SK-N-SH (cell line): ENCODE measurements around the gene OCA2. TPM values are rescaled to one million over a fixed set of nuclear protein-coding genes. Genes with fewer than 3 reads are reported as not detected.

Experiments used
- CTCF ChIA-PET: fragments of 300-600, 350-600 bp; formaldehyde crosslinking; extraction: SDS; loops from one replicate; lab custom pipeline; 2021; lab: Yijun Ruan, JAX
- POLR2A ChIA-PET: fragments of 350-600 bp; sonication (Branson Sonifier 250); formaldehyde crosslinking; extraction: SDS; loops from one replicate; lab custom pipeline; 2020; ENCODE audit warnings: antibody characterized with exemption, inconsistent platforms; lab: Yijun Ruan, JAX
- DNase-seq: peaks from one replicate; pipeline ENCODE4 v3.0.0; 2012
- H2AFZ ChIP-seq: fragments of 200-600 bp; sonication (generic); 2 replicates; pipeline ENCODE4 v1.8.1; 2016; ENCODE audit warnings: antibody characterized with exemption, mild to moderate bottlenecking, low read depth
- H3F3A ChIP-seq: fragments of 200-600 bp; sonication (generic); replicated peaks from 2 replicates; pipeline ENCODE3; 2016; ENCODE audit warnings: antibody characterized with exemption, mild to moderate bottlenecking; ENCODE audit not compliant: insufficient read depth
- H3K27ac ChIP-seq, 2 experiments: fragments of 200-500 bp in 1 of 2; fragments of 200-600 bp in 1 of 2; sonication (Bioruptor generic) in 1 of 2; sonication (generic), shearing (Covaris generic) in 1 of 2; 2 replicates each; pipeline versions ENCODE4 v1.5.1 to v1.6.1; 2014 to 2016; ENCODE audit warnings: low read depth in 2 of 2, inconsistent platforms in 1 of 2, low read length in 1 of 2, mild to moderate bottlenecking in 1 of 2, mixed read lengths in 1 of 2
- H3K27me3 ChIP-seq: fragments of 200-600 bp; sonication (generic), shearing (Covaris generic); 2 replicates; pipeline ENCODE4 v1.6.1; 2016; ENCODE audit warnings: mixed run types; ENCODE audit not compliant: insufficient read depth
- H3K36me3 ChIP-seq, 2 experiments: fragments of 200-500 bp in 1 of 2; fragments of 200-600 bp in 1 of 2; sonication (Bioruptor generic) in 1 of 2; sonication (generic) in 1 of 2; replicated peaks in 1 of 2; 2 replicates each; pipeline versions ENCODE3 to v1.5.1; 2014 to 2016; ENCODE audit warnings: low read length in 1 of 2, mild to moderate bottlenecking in 1 of 2; ENCODE audit not compliant: insufficient read depth in 2 of 2, control insufficient read depth in 1 of 2
- H3K4me1 ChIP-seq, 2 experiments: fragments of 200-500 bp in 1 of 2; fragments of 200-600 bp in 1 of 2; sonication (Bioruptor generic) in 1 of 2; sonication (generic), shearing (Covaris generic) in 1 of 2; 2 replicates each; pipeline versions ENCODE4 v1.5.1 to v1.6.1; 2014 to 2016; ENCODE audit warnings: low read depth in 1 of 2, low read length in 1 of 2, mixed run types in 1 of 2; ENCODE audit not compliant: insufficient read depth in 2 of 2, control insufficient read depth in 1 of 2
- H3K4me2 ChIP-seq: fragments of 200-600 bp; sonication (generic), shearing (Covaris generic); 2 replicates; pipeline ENCODE4 v1.6.1; 2017; ENCODE audit warnings: mixed run types
- H3K4me3 ChIP-seq, 2 experiments: fragments of 200-500 bp in 1 of 2; fragments of 200-600 bp in 1 of 2; sonication (Bioruptor generic) in 1 of 2; sonication (generic), shearing (Covaris generic) in 1 of 2; 2 replicates each; pipeline versions ENCODE4 v1.5.1 to v1.8.1; 2014 to 2016; ENCODE audit warnings: low read depth in 2 of 2, inconsistent platforms in 1 of 2, low read length in 1 of 2, mild to moderate bottlenecking in 1 of 2, mixed read lengths in 1 of 2, moderate library complexity in 1 of 2
- H3K79me2 ChIP-seq: fragments of 200-600 bp; sonication (generic); 2 replicates; pipeline ENCODE4 v1.8.1; 2017; ENCODE audit warnings: mild to moderate bottlenecking; ENCODE audit not compliant: insufficient read depth
- H3K9ac ChIP-seq: fragments of 200-600 bp; sonication (generic); 2 replicates; pipeline ENCODE4 v1.6.1; 2017; ENCODE audit warnings: mixed run types
- H3K9me2 ChIP-seq: fragments of 200-600 bp; sonication (generic); 2 replicates; pipeline ENCODE4 v1.6.1; 2017; ENCODE audit warnings: mixed run types
- H3K9me3 ChIP-seq: fragments of 200-600 bp; sonication (generic); 2 replicates; pipeline ENCODE4 v1.6.1; 2017; ENCODE audit warnings: mixed run types, mild to moderate bottlenecking, moderate library complexity
- H4K20me1 ChIP-seq: fragments of 200-600 bp; sonication (generic); 2 replicates; pipeline ENCODE4 v1.6.1; 2017; ENCODE audit warnings: mild to moderate bottlenecking, mixed run types; ENCODE audit not compliant: insufficient read depth
- ELF1 ChIP-seq: IDR thresholded peaks from 2 replicates; pipeline ENCODE4 v1.4.0; 2012
- FOSL2 ChIP-seq: IDR thresholded peaks from 2 replicates; pipeline ENCODE4 v1.4.0; 2012; ENCODE audit warnings: low read depth, mild to moderate bottlenecking, moderate library complexity, borderline replicate concordance
- FOXJ3 ChIP-seq: sonication (generic); formaldehyde crosslinking; IDR thresholded peaks from 2 replicates; pipeline ENCODE4 v1.5.1; 2020; ENCODE audit warnings: mild to moderate bottlenecking, missing genetic modification reagents
- GATA2 ChIP-seq: sonication (generic); formaldehyde crosslinking; IDR thresholded peaks from 2 replicates; pipeline ENCODE4 v1.5.0; 2020; ENCODE audit warnings: mild to moderate bottlenecking, missing genetic modification reagents
- NFIC ChIP-seq: IDR thresholded peaks from 2 replicates; pipeline ENCODE4 v1.4.0; 2012; ENCODE audit warnings: borderline replicate concordance
- RAD21 ChIP-seq: IDR thresholded peaks from 2 replicates; pipeline ENCODE4 v1.6.1; 2012; ENCODE audit warnings: mild to moderate bottlenecking, low read length
- TCF12 ChIP-seq: IDR thresholded peaks from 2 replicates; pipeline ENCODE4 v1.4.0; 2012
- YY1 ChIP-seq: IDR thresholded peaks from 2 replicates; pipeline ENCODE4 v1.4.0; 2012; ENCODE audit warnings: low read depth, mild to moderate bottlenecking
- WGBS: methylation state at CpG from one replicate; pipeline ENCODE4 v1.1.6; 2017; ENCODE audit warnings: low lambda C conversion rate; 5-methylcytosine and 5-hydroxymethylcytosine counted together
- polyA plus RNA-seq, 3 experiments: library from polyadenylated mRNA; depleted of rRNA; stranded (reverse); fragments of >200 nt; gene quantifications; 2 replicates each; pipeline ENCODE4 v1.2.3, GENCODE V29; 2012
- TF ChIP-seq, protein P1 (sequence below): IDR thresholded peaks from 2 replicates; pipeline ENCODE4; 2012
- TF ChIP-seq, protein P2 (sequence below): fragments of 200-600 bp; sonication (generic); IDR thresholded peaks from 2 replicates; pipeline ENCODE4 v1.6.1; 2017; ENCODE audit warnings: antibody characterized with exemption, mild to moderate bottlenecking, moderate library complexity
- TF ChIP-seq, protein P3 (sequence below): fragments of 150-350 bp; IDR thresholded peaks from 2 replicates; pipeline ENCODE4 v1.6.1; 2017; ENCODE audit warnings: antibody characterized with exemption, low read length, low read depth, borderline replicate concordance
- TF ChIP-seq, protein P4 (sequence below): IDR thresholded peaks from 2 replicates; pipeline ENCODE4 v1.4.0; 2012; ENCODE audit warnings: low read depth, borderline replicate concordance
- TF ChIP-seq, protein P5 (sequence below): fragments of 150-350 bp; IDR thresholded peaks from 2 replicates; pipeline ENCODE4 v1.6.1; 2016; ENCODE audit warnings: mild to moderate bottlenecking, low read depth, low read length

The OCA2 gene
- polyA plus RNA-seq, 1 of the 3 experiments (the other 2 are of a cell fraction), result 0.16 TPM

DNA sequence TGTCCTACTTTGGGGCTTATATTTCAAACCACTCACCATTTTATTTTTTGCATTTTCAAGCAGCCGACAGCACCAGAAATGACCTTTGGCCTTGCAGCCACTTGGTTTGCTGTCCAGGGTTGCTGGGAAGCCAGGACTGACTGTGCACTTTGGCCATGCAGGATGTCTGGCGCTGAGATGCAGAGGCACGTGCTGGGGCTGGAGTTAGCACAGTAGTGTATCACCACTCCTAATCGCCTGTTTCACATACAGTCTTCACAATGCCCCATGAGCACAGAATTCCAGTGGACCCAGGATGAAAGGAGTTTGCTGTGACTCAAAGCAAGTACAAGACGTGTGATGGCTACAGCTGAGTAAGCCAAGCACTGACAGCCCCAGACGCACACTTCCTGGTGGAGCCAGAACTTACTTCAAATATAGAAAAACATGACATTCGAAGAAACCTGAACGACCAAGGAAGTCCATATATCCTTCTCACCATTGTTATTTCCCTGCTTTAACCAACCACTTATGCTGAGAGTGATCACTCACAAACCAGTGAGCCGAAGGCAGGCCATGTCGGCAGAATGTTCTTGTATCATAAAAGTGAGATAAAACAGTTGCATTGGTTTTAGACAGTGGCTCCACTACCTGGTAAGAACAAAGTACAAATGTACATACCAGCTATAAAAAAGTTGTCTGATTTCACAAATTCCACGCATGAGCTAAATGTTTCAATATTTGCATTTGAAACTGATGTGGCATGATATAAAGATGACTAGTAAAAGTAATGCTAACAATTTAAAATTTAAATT, 16.0 kb downstream of the OCA2 start:
- Histone ChIP-seq H3K27me3 (no peaks in the 10 kb centered on the region), H3K4me1 (no peaks in the 10 kb centered on the region), H3K9me2 (no peaks in the 10 kb centered on the region), H2AFZ (no peak overlapping the region), H3K9me3 (no peaks in the 10 kb centered on the region), H4K20me1 (no peaks in the 10 kb centered on the region), H3K4me2 (no peak overlapping the region), H3K36me3 (no peaks in the 10 kb centered on the region), H3K79me2 (no peaks in the 10 kb centered on the region), H3F3A (no peaks in the 10 kb centered on the region), H3K27ac (no peak overlapping the region), H3K4me3 (no peak overlapping the region), H3K9ac (no peak overlapping the region)
- no peak for DNase-seq
- ChIA-PET POLR2A (no interaction called here), CTCF (interaction anchor here (0.6 to 1.3 kb wide), 6 partner anchors 12 to 402 kb away, joined by 3 to 5 read pairs (median 3); partner anchors contain the start of gene OCA2)
- WGBS, result 49% methylated on average over 11 of the region's 11 CpGs
- no peak for TF ChIP-seq GATA2 (CRISPR knock-in tag)
- TF ChIP-seq NFIC, result no peak
- TF ChIP-seq, protein P1, sequence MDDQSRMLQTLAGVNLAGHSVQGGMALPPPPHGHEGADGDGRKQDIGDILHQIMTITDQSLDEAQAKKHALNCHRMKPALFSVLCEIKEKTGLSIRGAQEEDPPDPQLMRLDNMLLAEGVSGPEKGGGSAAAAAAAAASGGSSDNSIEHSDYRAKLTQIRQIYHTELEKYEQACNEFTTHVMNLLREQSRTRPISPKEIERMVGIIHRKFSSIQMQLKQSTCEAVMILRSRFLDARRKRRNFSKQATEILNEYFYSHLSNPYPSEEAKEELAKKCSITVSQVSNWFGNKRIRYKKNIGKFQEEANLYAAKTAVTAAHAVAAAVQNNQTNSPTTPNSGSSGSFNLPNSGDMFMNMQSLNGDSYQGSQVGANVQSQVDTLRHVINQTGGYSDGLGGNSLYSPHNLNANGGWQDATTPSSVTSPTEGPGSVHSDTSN, result no peak
- TF ChIP-seq, protein P2, sequence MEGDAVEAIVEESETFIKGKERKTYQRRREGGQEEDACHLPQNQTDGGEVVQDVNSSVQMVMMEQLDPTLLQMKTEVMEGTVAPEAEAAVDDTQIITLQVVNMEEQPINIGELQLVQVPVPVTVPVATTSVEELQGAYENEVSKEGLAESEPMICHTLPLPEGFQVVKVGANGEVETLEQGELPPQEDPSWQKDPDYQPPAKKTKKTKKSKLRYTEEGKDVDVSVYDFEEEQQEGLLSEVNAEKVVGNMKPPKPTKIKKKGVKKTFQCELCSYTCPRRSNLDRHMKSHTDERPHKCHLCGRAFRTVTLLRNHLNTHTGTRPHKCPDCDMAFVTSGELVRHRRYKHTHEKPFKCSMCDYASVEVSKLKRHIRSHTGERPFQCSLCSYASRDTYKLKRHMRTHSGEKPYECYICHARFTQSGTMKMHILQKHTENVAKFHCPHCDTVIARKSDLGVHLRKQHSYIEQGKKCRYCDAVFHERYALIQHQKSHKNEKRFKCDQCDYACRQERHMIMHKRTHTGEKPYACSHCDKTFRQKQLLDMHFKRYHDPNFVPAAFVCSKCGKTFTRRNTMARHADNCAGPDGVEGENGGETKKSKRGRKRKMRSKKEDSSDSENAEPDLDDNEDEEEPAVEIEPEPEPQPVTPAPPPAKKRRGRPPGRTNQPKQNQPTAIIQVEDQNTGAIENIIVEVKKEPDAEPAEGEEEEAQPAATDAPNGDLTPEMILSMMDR, result no peak
- TF ChIP-seq, protein P3, sequence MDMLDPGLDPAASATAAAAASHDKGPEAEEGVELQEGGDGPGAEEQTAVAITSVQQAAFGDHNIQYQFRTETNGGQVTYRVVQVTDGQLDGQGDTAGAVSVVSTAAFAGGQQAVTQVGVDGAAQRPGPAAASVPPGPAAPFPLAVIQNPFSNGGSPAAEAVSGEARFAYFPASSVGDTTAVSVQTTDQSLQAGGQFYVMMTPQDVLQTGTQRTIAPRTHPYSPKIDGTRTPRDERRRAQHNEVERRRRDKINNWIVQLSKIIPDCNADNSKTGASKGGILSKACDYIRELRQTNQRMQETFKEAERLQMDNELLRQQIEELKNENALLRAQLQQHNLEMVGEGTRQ, result no peak
- no peak for TF ChIP-seq YY1
- TF ChIP-seq FOSL2, result no peak
- TF ChIP-seq, protein P4, sequence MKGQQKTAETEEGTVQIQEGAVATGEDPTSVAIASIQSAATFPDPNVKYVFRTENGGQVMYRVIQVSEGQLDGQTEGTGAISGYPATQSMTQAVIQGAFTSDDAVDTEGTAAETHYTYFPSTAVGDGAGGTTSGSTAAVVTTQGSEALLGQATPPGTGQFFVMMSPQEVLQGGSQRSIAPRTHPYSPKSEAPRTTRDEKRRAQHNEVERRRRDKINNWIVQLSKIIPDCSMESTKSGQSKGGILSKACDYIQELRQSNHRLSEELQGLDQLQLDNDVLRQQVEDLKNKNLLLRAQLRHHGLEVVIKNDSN, result no peak
- no peak for TF ChIP-seq RAD21

DNA sequence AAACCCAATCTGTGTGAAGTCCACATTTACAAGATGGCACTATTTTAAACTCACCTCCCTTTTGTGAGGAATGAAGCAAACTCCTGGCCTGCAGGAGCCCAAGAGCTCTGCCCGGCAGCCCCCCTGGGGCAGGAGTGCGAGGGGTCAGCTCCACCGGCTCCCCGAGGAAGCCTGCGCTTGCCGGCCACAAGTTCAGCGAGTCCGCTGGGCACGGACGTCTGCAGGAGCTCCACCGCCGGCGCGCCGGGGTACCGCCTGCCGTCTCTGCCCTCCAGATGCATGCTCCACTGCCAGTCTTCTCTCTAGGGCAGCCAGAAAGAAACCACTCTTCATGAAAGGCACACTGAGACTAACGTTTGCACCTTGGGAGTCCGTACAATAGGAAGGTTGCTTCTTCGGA, 17.5 kb downstream of the OCA2 start:
- ChIA-PET CTCF (interaction anchor here (2.1 kb wide), 1 partner anchor 17 kb away, joined by 7 read pairs; the partner anchor contains the start of gene OCA2), POLR2A (no interaction called here)
- TF ChIP-seq ELF1 (no peak), FOXJ3 (CRISPR knock-in tag) (no peak), TCF12 (no peak)
- TF ChIP-seq, protein P5, sequence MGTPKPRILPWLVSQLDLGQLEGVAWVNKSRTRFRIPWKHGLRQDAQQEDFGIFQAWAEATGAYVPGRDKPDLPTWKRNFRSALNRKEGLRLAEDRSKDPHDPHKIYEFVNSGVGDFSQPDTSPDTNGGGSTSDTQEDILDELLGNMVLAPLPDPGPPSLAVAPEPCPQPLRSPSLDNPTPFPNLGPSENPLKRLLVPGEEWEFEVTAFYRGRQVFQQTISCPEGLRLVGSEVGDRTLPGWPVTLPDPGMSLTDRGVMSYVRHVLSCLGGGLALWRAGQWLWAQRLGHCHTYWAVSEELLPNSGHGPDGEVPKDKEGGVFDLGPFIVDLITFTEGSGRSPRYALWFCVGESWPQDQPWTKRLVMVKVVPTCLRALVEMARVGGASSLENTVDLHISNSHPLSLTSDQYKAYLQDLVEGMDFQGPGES, result no peak
- 90% methylated on average over 18 of the region's 20 CpGs for WGBS
- Histone ChIP-seq H3K27ac (no peak overlapping the region), H3K27me3 (no peaks in the 10 kb centered on the region), H2AFZ (no peak overlapping the region), H3K79me2 (no peaks in the 10 kb centered on the region), H3K9ac (no peak overlapping the region), H3K9me3 (no peaks in the 10 kb centered on the region), H3K9me2 (no peaks in the 10 kb centered on the region), H4K20me1 (no peaks in the 10 kb centered on the region), H3F3A (no peaks in the 10 kb centered on the region), H3K4me2 (no peak overlapping the region), H3K4me1 (no peaks in the 10 kb centered on the region), H3K4me3 (no peak overlapping the region), H3K36me3 (no peaks in the 10 kb centered on the region)
- no peak for DNase-seq
